Thoracic aorta (tissue), 2 donors: ENCODE measurements around the gene PIGO. TPM values are rescaled to one million over a fixed set of nuclear protein-coding genes. Genes with fewer than 3 reads are reported as not detected.

Experiments
- ATAC-seq: fragments of 150-250 bp; one replicate; pipeline ENCODE4 v1.8.0; 2017; ENCODE audit warnings: low read depth; ENCODE audit not compliant: insufficient number of reproducible peaks, low FRiP score
- DNase-seq: peaks from one replicate; pipeline ENCODE4 v3.0.0-alpha.2; 2020; ENCODE audit warnings: low spot score
- H3K27ac ChIP-seq, 2 donors: fragments of 200-600 bp; sonication (generic); 1 replicate in 1 of 2; 2 replicates in 1 of 2; pipeline ENCODE4 v1.5.1; 2016; ENCODE audit warnings: mild to moderate bottlenecking in 2 of 2, moderate library complexity in 2 of 2
- H3K27me3 ChIP-seq: fragments of 200-600 bp; sonication (generic); replicated peaks from 2 replicates; pipeline ENCODE4 v1.6.0; 2016; ENCODE audit warnings: mild to moderate bottlenecking; ENCODE audit not compliant: insufficient read depth
- H3K36me3 ChIP-seq: fragments of 200-600 bp; sonication (generic); one replicate; pipeline ENCODE4 v1.5.1; 2016
- H3K4me1 ChIP-seq, 2 donors: fragments of 200-600 bp; sonication (generic); 1 replicate in 1 of 2; 2 replicates in 1 of 2; pipeline versions ENCODE4 v1.5.1 to v1.6.0; 2016; ENCODE audit warnings: low read depth in 2 of 2, mild to moderate bottlenecking in 1 of 2; ENCODE audit not compliant: control insufficient read depth in 1 of 2
- H3K4me3 ChIP-seq: fragments of 200-600 bp; sonication (generic); 2 replicates; pipeline ENCODE4 v1.5.1; 2016; ENCODE audit warnings: mild to moderate bottlenecking
- H3K9me3 ChIP-seq: fragments of 200-600 bp; sonication (generic); 2 replicates; pipeline ENCODE4 v1.5.1; 2016
- total RNA-seq, 2 donors: library from RNA; depleted of rRNA; stranded (reverse); fragments of >200 nt; gene quantifications; one replicate each; pipeline versions ENCODE4 v1.1.0 to v1.2.3, GENCODE V29; 2016
- TF ChIP-seq, protein P1 (sequence below): fragments of 200-600 bp; sonication (generic); IDR thresholded peaks from one replicate; pipeline ENCODE4 v1.5.1; 2019; ENCODE audit warnings: antibody characterized with exemption

The PIGO gene
- total RNA-seq, 2 donors from 2014 or later, result 10.8 to 13.9 TPM

DNA sequence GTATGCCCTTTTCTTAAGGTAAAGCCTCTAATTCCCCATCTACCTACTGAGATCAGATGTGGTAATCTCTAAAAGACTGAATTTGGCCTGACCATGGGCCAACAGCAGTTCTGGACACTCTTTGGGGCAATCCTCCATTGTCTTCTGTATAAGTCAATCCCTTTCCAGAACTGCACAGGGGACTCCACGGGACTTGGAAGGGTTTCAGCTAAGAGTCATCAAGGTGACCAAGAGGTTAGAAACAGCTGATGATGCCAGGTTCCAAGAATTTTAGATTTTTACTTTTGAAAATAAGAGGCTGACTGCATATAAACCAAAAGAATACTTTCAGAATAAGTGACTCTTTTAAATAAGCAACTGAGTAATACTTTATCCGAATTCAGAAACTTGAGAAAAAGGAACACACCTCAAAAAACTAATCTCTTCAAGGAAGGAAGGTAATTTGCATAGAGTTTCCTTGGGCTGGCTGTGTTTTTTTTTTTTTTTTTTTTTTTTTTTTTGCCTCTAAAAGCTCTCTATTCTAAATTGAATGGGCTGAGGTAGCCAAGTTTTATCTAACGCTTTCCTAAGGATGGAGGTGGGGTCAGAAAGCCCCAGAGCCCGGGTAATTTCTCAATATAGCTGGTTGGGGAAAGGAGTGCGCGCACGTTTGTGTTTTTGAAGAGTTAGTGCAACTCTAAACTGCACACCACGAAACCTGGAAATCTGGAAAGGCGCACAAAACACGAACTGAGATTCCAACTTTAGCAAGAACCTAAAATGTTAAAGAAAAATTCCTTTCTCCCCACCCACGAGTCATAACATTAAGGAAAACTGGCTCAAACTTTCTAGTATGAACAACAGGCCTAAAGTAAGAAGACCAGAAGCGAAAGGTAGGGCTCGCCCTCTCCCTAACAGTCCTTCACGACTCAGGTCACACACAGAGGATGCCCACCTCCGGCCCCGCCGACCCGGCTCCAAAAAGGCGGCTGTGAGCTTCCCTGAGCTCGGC lies 25.3 kb downstream of the PIGO start:
- Histone ChIP-seq H3K9me3 (no peaks in the 10 kb centered on the region), H3K4me3 (peak overlapping the region; percentile 97), H3K27me3 (no peaks in the 10 kb centered on the region), H3K27ac (peak overlapping the region; percentile 100), H3K36me3 (peaks cover 18% of the 10 kb centered on the region), H3K4me1 (peaks cover 20 to 43% of the 10 kb centered on the region in 2 donors)
- no peak for DNase-seq
- TF ChIP-seq, protein P1, sequence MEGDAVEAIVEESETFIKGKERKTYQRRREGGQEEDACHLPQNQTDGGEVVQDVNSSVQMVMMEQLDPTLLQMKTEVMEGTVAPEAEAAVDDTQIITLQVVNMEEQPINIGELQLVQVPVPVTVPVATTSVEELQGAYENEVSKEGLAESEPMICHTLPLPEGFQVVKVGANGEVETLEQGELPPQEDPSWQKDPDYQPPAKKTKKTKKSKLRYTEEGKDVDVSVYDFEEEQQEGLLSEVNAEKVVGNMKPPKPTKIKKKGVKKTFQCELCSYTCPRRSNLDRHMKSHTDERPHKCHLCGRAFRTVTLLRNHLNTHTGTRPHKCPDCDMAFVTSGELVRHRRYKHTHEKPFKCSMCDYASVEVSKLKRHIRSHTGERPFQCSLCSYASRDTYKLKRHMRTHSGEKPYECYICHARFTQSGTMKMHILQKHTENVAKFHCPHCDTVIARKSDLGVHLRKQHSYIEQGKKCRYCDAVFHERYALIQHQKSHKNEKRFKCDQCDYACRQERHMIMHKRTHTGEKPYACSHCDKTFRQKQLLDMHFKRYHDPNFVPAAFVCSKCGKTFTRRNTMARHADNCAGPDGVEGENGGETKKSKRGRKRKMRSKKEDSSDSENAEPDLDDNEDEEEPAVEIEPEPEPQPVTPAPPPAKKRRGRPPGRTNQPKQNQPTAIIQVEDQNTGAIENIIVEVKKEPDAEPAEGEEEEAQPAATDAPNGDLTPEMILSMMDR, result no peak
- ATAC-seq, result no peak

DNA sequence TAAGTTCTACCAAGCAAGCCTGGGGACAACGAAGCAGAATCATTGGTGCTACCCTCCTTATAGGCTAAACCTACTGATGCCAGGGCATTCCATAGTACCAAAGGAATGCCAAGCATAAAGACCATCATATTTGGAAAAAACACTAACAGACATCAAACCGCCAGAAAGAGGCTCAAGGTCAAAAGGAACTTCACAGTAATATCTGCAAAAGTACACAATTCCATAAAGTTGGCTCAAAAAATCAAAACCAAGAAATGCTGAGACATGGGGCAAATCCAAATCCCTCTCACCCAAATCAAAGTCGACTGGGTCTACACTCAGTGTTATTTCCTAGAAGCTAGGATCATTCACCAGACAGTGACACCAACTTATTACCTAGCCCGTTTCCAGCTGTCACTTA lies 27.4 kb downstream of the PIGO start:
- H3K4me3 ChIP-seq, result peak overlapping the region; percentile 10
- DNase-seq, result no peak
- no peak for ATAC-seq
- TF ChIP-seq, protein P1, result no peak
- peaks cover 20 to 43% of the 10 kb centered on the region in 2 donors for H3K4me1 ChIP-seq
- no peaks in the 10 kb centered on the region for H3K9me3 ChIP-seq
- no peak overlapping the region for H3K27ac ChIP-seq
- peaks cover 39% of the 10 kb centered on the region for H3K36me3 ChIP-seq
- no peaks in the 10 kb centered on the region for H3K27me3 ChIP-seq

DNA sequence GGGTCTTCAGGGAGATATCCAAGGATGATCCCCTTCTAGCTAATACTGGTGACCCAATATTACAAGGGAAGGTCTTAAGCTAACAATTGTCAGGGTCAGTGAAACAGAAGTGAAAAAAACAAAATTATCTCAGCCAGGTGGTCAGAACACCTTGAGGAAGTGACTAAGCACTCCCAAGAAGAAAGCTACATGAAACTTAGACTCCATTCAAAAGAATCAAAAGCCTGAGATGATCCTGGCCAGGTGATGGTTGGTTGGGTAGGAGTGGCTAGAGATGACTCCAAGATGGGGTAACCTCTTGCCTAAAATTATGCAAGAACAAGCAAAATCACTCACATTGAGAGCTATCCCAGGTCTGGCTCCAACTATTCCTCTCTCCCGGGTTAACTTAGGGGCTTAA lies 29.3 kb downstream of the PIGO start:
- no peak for ATAC-seq
- Histone ChIP-seq H3K4me1 (peaks cover 20 to 43% of the 10 kb centered on the region in 2 donors), H3K27me3 (no peaks in the 10 kb centered on the region), H3K9me3 (no peaks in the 10 kb centered on the region), H3K4me3 (no peak overlapping the region), H3K36me3 (peaks cover 59% of the 10 kb centered on the region), H3K27ac (no peak overlapping the region)
- TF ChIP-seq, protein P1, result no peak
- no peak for DNase-seq

DNA sequence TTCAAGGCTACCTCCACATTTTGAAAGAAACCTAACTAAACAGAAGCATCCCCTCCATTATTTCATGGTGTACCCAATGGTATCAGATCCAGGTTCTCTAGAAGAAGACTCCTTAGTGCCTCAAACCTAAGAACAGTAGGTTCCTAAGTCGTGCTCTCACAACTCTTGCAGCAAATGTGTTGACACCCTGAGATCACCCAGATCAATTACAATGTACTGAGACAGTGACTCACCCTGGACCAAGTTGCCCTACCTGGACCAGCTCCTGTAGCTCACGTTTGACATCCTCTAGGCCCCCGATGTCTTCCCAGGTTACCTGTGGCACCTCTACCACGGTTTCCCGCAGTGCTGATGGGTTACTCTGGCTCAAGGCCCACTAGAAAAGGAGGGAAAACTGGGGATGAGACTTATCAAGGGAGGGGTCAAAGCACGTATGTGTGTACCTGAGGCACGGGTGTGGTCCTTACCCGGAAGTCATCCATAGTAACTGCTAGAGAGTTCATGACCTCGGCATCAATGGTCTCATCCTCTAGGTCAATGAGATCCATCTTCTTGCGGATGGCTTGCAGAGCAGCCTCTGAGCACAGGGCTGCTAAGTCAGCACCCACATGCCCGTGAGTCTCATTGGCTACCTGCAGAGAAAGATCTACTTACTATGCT lies 35.7 kb downstream of the PIGO start:
- no peaks in the 10 kb centered on the region for H3K27me3 ChIP-seq
- no peak for ATAC-seq
- H3K36me3 ChIP-seq, result peaks cover 95% of the 10 kb centered on the region
- H3K27ac ChIP-seq, result no peak overlapping the region
- no peaks in the 10 kb centered on the region for H3K4me1 ChIP-seq
- TF ChIP-seq, protein P1, result no peak
- H3K4me3 ChIP-seq, result no peak overlapping the region
- no peaks in the 10 kb centered on the region for H3K9me3 ChIP-seq
- DNase-seq, result no peak

DNA sequence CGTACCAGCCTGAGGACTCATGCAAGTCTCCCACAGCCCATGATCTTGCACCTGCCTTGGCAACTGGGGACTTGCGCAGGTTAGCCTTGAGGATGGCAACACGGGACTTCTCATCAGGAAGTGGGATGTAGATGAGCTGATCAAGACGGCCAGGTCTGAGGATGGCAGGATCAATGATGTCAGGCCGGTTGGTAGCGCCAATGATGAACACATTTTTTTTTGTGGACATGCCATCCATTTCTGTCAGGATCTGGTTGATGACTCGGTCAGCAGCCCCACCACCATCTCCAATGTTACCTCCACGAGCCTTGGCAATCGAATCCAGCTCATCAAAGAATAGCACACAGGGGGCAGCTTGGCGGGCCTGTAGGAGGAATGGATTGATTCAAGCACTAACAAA lies 37.0 kb downstream of the PIGO start:
- Histone ChIP-seq H3K4me1 (no peaks in the 10 kb centered on the region), H3K9me3 (no peaks in the 10 kb centered on the region), H3K36me3 (peaks cover 86% of the 10 kb centered on the region), H3K27ac (no peak overlapping the region), H3K27me3 (no peaks in the 10 kb centered on the region), H3K4me3 (no peak overlapping the region)
- ATAC-seq, result no peak
- TF ChIP-seq, protein P1, result no peak
- no peak for DNase-seq
